GM21786 (cell line): ENCODE measurements around the gene ZC3H15.

Experiments used
- ATAC-seq: cut with Tn5 transposase; IDR thresholded peaks from one replicate; pipeline ENCODE4 v1.9.1; 2021; ENCODE audit not compliant: unreplicated experiment

The ZC3H15 gene

DNA sequence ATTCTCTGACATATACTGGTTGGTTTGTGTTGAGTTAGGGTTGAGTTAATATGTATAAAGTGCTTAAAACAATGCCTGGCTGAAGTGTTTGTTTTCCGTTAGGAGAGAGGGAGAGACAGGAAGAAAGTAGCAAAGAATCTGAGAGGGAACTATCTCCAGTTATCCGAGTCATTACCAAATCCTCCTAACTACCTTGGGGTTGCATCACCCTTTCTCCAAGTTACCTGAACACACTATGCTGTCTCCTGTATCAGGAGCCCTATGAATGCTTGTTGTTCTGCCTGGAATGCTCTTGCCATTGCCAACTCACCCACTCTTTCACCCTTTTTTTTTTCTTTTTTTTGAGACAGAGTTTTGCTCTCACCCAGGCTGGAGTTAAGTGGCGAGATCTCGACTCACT lies 55.9 kb downstream of the ZC3H15 start:
- ATAC-seq, result no peak

DNA sequence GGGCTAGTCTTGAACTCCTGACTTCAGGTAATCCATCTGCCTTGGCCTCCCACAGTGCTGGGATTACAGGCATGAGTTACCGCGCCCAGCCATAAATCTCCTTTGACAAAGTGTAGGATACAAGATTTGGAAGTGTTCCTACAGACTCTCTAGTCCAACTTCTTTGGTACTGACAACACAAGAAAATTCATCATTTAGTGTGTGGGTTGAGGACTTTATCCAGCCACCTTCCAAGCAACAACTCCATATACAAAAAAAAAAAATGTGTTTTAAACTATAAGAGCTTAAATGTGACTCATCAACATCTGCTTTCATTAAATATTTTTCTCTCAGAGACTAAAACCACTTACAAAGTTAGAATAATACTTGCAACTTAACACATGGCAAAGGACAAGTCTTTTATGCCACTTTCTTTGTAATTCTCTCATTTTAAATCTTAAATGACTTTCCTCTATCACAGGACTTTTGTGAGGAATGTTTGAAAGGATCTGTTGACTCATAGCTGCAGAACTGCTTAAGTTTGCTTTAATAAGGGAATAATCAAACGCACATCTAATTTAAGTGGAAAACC lies 57.6 kb downstream of the ZC3H15 start:
- ATAC-seq, result no peak

DNA sequence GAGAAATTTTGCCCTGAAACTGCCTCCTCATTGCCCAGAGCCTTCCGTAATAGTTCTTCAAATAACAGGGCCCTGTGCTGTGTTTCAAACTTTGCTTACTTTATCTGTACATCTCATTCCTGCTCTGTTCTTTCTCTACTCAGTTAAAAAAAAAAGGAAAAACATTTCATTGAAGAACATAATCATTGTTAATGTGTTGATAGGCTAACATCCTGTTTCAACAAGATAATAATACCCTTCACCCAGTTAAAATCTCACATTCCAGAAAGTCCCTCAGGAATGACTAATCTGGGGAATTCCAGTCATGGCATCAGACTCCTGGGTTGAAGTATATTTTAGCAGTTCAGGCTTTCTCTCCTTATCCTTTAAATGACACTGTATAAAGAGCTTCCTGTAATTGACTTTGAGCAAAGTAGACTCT lies 58.2 kb downstream of the ZC3H15 start:
- ATAC-seq, result no peak

- ATAC-seq, result no peak
These were observed 60.8 kb downstream of the ZC3H15 start for GRCh38 chr2:186546846-186547245.

DNA sequence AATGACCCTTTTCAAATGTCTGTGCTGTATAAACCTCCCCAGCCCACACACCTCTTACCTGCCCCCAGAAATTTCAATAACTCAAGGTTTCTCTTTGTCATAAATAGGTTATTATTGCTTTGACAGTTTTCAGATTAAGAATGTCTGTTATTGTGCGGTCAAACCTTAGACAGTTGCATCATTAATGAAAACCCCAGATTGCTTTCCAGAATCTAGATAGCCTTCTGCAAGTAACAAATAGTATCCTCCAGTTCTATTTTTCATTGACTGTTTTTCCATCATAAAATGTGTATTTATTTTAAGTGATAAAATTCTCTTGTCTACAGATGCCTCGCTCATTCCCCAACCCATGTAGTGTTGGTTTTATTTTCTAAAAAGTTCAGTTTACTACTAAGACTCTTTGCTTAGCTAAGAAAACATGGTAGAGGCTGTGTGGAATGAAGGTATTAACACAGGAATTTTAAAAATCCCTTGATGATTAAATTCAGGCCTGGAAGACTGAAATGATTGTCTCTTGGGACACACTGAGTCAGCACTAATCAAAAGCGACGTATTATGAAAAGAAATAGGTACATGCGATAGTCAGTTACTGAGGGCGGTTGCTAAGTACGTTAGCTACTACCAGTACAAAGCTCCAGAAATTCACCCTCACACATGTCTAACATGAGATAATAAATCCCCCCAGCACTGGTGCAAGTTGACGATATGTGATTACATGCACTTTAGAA lies 65.4 kb downstream of the ZC3H15 start:
- no peak for ATAC-seq

- ATAC-seq, result no peak
These were observed 68.4 kb downstream of the ZC3H15 start for GRCh38 chr2:186554429-186554828.

DNA sequence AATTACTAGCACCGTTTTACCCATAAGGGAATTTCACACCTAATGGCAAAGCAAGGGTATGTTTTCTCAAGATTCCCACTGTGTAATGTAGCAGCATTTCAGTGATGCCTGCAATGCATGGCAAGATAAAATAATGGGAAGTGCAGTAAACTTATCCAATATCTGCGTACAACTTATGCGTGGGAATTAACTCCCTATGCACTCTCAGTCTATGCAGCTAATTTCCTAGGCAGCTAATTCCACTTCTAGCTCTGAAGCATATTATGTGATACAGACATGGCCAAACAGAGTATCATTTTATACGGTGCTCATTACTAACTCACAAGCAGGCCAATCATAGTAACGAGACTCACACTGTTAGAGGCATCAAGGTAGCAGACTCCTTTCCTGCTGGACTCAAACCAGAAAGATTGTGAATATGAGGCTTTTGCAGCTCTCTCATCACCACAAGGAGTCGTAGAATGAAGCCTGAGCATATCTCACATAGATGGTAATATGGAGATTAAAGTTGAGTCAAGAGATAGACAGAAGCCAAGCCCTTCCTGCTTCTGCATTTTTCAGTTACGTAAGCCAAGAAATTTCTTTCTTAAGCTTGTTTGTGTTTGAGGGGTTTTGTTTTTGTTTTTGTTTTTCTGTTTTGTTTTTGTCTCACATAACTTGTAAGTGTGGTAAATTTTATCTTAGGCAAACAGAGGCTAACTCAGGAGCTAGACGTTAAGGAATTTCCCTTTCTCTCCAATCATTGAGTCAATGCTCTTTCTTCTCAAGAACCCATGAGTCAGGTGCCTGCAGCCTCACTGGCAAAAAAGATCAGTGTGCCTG lies 69.0 kb downstream of the ZC3H15 start:
- no peak for ATAC-seq

DNA sequence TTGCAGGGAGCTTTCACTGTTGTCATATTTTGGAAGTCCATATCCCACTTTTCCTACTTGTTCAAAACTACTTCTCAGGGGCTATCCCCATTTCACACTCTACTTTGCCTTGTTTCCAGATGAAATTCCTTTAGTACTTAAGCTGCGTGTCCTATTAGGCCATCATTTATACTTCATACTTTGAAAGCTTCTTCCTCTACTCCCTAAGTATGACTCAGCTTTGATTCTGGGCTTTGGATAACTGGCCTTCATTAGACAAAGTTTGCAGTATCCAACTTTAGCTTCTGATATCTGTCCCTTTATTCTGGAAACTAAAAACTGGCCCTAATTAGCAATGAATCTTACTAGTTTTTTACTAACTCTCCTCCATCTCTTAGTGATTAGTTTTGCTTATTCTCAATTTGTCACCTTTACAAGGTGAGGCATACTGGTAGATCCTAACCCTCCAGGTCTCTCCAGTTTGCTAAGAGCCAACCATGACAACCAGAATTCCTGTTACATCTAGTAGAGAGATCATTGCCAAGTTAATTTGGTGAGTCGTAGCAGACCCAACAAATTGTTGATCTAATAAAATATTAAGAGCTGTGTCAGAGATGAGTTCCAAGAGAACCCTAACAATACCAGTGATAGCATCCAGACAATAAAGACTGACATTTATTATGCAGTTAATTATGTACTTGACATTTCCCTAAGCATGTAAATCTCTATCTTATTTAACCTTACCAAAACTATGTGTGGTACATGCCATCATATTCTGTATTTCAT lies 72.6 kb downstream of the ZC3H15 start:
- no peak for ATAC-seq
